Breast epithelium (tissue), 4 donors: Measurements from ENCODE around the gene ADARB2. TPM values are rescaled to one million over a fixed set of nuclear protein-coding genes. Genes with fewer than 3 reads are reported as not detected.

Experiments used
- DNase-seq, 2 donors: peaks; one replicate each; pipeline ENCODE4 v3.0.0-alpha.2; 2019; ENCODE audit warnings: low spot score in 2 of 2
- H3K27ac ChIP-seq, 2 donors: fragments of 200-600 bp; sonication (generic) in 1 of 2; one replicate each; pipeline ENCODE4 v1.5.1; 2016 to 2019; ENCODE audit warnings: mild to moderate bottlenecking in 1 of 2
- H3K27me3 ChIP-seq, 2 donors: fragments of 200-600 bp; sonication (generic) in 1 of 2; one replicate each; pipeline versions ENCODE4 v1.5.1 to v1.6.0; 2017 to 2019; ENCODE audit warnings: control low read depth in 1 of 2, mild to moderate bottlenecking in 1 of 2
- H3K36me3 ChIP-seq: fragments of 200-600 bp; one replicate; pipeline ENCODE4 v1.5.1; 2019
- H3K4me1 ChIP-seq, 2 donors: fragments of 200-600 bp; sonication (generic); one replicate each; pipeline ENCODE4 v1.5.1; 2016 to 2019; ENCODE audit warnings: control low read depth in 1 of 2
- H3K4me3 ChIP-seq, 3 donors: fragments of 200-600 bp; sonication (generic); 1 replicate in 2 of 3; 2 replicates in 1 of 3; pipeline ENCODE4 v1.5.1; 2016 to 2019; ENCODE audit warnings: mild to moderate bottlenecking in 3 of 3, moderate library complexity in 2 of 3
- H3K9me3 ChIP-seq, 2 donors: fragments of 200-600 bp; sonication (generic) in 1 of 2; one replicate each; pipeline ENCODE4 v1.5.1; 2016 to 2019; ENCODE audit warnings: control low read depth in 1 of 2
- POLR2A ChIP-seq: fragments of 450-650 bp; IDR thresholded peaks from one replicate; pipeline ENCODE4 v1.6.1; 2016; ENCODE audit warnings: antibody characterized with exemption, mild to moderate bottlenecking, moderate library complexity
- POLR2AphosphoS5 ChIP-seq, 3 donors: sonication (generic); formaldehyde crosslinking; IDR thresholded peaks; one replicate each; pipeline ENCODE4 v1.6.1; 2017; ENCODE audit warnings: antibody characterized with exemption in 3 of 3
- intact Hi-C: fragments of 100-400 bp; cut with DNase I; formaldehyde crosslinking; loops from one replicate; pipeline ENCODE4 v1.15.1; 2023; ENCODE audit warnings: low total_unique reads
- total RNA-seq, 3 donors: library from RNA; depleted of rRNA; stranded (reverse); fragments of >200 nt; gene quantifications; one replicate each; pipeline ENCODE4 v1.1.0, GENCODE V29; 2016
- TF ChIP-seq, protein P1 (sequence below), 3 donors: fragments of 450-650 bp; IDR thresholded peaks; one replicate each; pipeline ENCODE4 v1.5.1; 2016 to 2017; ENCODE audit warnings: antibody characterized with exemption in 3 of 3, mild to moderate bottlenecking in 3 of 3, moderate library complexity in 3 of 3

ADARB2 gene
- total RNA-seq, 3 donors from 2014 or later = 0.32 to 3.9 (median 2.0) TPM

DNA sequence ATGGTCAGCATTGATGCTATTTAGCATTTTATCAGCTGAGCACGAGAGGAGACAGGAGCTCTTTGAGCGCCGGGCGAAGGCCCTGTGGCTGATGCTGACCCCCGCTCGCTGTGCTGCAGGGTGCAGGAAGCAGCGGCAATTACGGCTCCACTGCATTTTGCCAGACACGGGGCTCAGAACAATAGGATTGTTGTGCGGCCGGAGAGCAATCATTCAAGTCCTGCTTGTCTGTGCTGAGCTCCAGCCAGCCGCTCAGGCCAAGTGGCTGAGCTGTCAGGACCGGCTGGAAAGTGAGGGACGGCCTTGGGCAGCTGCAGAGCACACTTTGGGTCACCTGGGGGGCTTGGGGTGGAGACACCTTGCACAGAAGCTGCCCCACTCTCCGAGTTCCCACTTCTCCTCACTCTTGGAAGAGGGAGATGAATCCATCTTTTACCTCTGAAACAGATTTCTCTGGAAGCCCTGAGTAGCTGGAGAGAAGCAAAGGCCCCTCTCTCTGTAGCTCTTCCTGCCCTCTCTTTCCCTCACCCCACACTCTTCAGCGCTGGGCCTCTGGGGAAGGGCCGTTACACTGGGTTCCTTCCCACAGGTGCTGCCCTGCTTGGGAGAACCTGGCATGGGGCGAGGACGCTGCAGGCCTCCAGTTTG is 17.3 kb upstream of the ADARB2 start:
- no peaks in the 10 kb centered on the region for H3K4me1 ChIP-seq
- peak overlapping the region in 1 of 3 donors; percentile 25 for H3K4me3 ChIP-seq
- peaks cover 0 to 9% of the 10 kb centered on the region in 2 donors for H3K27me3 ChIP-seq
- intact Hi-C loops = no loop called here
- H3K27ac ChIP-seq = peak overlapping the region in 1 of 2 donors; percentile 55
- TF ChIP-seq POLR2AphosphoS5 (IDR thresholded peaks at IDR 0.05) = no peak
- TF ChIP-seq POLR2A = no peak
- TF ChIP-seq, protein P1, sequence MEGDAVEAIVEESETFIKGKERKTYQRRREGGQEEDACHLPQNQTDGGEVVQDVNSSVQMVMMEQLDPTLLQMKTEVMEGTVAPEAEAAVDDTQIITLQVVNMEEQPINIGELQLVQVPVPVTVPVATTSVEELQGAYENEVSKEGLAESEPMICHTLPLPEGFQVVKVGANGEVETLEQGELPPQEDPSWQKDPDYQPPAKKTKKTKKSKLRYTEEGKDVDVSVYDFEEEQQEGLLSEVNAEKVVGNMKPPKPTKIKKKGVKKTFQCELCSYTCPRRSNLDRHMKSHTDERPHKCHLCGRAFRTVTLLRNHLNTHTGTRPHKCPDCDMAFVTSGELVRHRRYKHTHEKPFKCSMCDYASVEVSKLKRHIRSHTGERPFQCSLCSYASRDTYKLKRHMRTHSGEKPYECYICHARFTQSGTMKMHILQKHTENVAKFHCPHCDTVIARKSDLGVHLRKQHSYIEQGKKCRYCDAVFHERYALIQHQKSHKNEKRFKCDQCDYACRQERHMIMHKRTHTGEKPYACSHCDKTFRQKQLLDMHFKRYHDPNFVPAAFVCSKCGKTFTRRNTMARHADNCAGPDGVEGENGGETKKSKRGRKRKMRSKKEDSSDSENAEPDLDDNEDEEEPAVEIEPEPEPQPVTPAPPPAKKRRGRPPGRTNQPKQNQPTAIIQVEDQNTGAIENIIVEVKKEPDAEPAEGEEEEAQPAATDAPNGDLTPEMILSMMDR (IDR thresholded peaks at IDR 0.05) = no peak
- peaks cover 9 to 30% of the 10 kb centered on the region in 2 donors for H3K9me3 ChIP-seq
- DNase-seq = no peak
- H3K36me3 ChIP-seq = no peaks in the 10 kb centered on the region

DNA sequence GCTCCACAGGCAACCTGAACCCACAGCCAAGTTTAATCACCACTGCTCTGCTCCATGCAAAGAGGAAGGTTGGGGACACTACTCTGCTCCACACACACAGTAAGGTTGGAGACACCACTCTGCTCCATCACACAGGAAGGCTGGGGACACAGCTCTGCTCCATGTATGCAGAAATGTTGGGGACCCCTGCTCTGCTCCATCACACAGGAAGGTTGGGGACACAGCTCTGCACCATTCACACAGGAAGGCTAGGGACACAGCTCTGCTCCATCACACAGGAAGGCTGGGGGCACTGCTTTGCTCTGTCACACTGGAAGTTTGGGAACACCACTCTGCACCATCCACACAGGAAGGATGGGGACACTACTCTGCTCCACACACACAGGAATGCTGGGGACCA is 14.8 kb upstream of the ADARB2 start:
- no peaks in the 10 kb centered on the region for H3K4me1 ChIP-seq
- no peak for DNase-seq
- H3K36me3 ChIP-seq = no peaks in the 10 kb centered on the region
- H3K9me3 ChIP-seq = peaks cover 2 to 33% of the 10 kb centered on the region in 2 donors
- intact Hi-C loops = no loop called here
- H3K27me3 ChIP-seq = peaks cover 0 to 9% of the 10 kb centered on the region in 2 donors
- no peak overlapping the region for H3K27ac ChIP-seq
- no peak overlapping the region for H3K4me3 ChIP-seq
- TF ChIP-seq POLR2A (no peak), POLR2AphosphoS5 (IDR thresholded peaks at IDR 0.05) (no peak)
- TF ChIP-seq, protein P1 (IDR thresholded peaks at IDR 0.05) = no peak

DNA sequence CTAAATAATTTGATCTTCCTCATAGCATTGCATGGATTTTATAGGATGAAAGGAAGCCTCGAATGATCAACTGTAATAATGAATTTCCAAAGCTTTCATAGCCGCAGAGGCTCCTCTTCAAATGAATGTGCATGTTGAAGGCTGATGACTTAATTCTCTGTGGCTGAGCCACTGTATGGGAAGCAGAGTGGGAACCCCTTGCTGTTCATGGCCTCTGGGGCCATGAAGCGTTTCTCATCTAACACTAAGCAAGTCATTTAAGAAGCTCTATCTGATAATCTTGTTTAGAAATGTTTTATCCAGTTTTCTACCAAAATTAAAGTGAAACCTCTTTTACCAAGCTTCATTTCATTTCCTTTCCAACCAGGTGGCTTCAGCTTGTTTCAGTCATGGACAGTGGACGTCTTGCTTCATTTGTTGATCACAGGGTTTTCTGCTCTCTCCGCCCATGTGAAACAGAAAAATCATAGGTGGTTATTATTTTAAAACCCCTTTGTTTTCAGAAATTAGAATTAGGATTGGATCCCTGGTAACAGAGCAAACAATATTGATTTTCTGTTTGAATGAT is 10.3 kb upstream of the ADARB2 start:
- H3K4me1 ChIP-seq = no peaks in the 10 kb centered on the region
- peaks cover 0 to 33% of the 10 kb centered on the region in 2 donors for H3K9me3 ChIP-seq
- H3K27me3 ChIP-seq = peaks cover 0 to 35% of the 10 kb centered on the region in 2 donors
- H3K4me3 ChIP-seq = no peak overlapping the region
- DNase-seq = no peak
- intact Hi-C loops = no loop called here
- TF ChIP-seq POLR2A (no peak), POLR2AphosphoS5 (IDR thresholded peaks at IDR 0.05) (no peak)
- TF ChIP-seq, protein P1 (IDR thresholded peaks at IDR 0.05) = no peak
- H3K27ac ChIP-seq = no peak overlapping the region
- no peaks in the 10 kb centered on the region for H3K36me3 ChIP-seq

DNA sequence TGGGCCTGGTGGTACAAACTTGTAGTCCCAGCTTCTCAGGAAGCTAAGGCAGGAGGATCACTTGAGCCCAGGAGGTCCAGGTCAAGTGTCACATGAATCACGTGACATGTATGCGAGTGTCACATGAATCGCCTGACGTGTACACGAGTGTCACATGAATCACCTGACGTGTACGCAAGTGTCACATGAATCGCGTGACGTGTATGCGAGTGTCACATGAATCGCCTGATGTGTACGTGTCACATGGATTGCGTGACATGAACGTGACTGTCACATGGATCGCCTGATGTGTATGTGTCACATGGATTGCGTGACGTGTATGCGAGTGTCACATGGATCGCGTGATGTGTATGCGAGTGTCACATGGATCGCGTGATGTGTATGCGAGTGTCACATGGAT is 9.5 kb upstream of the ADARB2 start:
- peaks cover 0 to 27% of the 10 kb centered on the region in 2 donors for H3K27me3 ChIP-seq
- H3K36me3 ChIP-seq = no peaks in the 10 kb centered on the region
- no peaks in the 10 kb centered on the region for H3K4me1 ChIP-seq
- H3K4me3 ChIP-seq = no peak overlapping the region
- H3K9me3 ChIP-seq = peaks cover 0 to 33% of the 10 kb centered on the region in 2 donors
- no peak overlapping the region for H3K27ac ChIP-seq
- no peak for TF ChIP-seq POLR2A
- TF ChIP-seq, protein P1 (IDR thresholded peaks at IDR 0.05) = no peak
- no peak for TF ChIP-seq POLR2AphosphoS5 (IDR thresholded peaks at IDR 0.05)
- DNase-seq = no peak
- intact Hi-C loops = no loop called here

DNA sequence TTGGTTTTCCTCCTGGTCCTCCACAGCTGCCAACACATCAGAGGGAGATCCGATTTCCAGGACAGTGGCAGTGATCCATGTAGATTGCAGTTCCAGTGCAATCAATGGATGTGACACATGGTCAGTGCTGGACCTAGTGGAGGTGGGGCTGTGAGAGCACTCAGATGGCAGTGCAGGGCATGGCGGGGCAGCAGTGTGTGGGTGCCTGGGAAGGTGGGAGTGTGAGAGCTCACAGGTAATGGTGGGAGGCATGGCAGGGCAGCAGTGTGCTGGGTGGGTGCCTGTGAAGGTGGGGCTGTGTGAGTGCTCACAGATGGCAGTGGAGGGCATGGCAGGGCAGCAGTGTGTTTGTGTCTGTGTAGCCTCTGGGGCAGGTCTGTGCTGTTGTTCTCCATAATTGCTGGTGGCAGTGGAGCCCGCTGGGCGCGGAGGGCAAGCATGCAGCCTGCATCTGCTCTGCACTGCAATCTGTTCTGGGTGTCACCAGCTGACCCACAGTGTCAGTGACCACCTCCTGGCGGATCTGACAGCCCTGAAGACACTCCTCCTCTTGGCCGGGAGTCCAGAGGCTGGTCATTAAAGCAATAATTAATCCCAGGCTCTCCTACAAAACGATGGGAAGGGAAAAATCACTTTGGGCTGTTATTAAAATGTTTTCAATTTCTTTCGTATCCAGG is 8.6 kb upstream of the ADARB2 start:
- TF ChIP-seq POLR2A (no peak), POLR2AphosphoS5 (IDR thresholded peaks at IDR 0.05) (no peak)
- TF ChIP-seq, protein P1 (IDR thresholded peaks at IDR 0.05) = no peak
- Histone ChIP-seq H3K9me3 (peaks cover 0 to 29% of the 10 kb centered on the region in 2 donors), H3K4me3 (no peak overlapping the region), H3K27ac (no peak overlapping the region), H3K36me3 (no peaks in the 10 kb centered on the region), H3K27me3 (peaks cover 0 to 33% of the 10 kb centered on the region in 2 donors), H3K4me1 (no peaks in the 10 kb centered on the region)
- intact Hi-C loops = no loop called here
- DNase-seq = no peak
